IPS-NIHi11 (cell line): Measurements from ENCODE around the gene DMD.

Experiments used
- DNase-seq: peaks from one replicate; pipeline ENCODE4 v3.0.0; 2012; ENCODE audit warnings: mixed read lengths, low spot score

The DMD gene

GRCh38 chrX:31858915-31859314, 1352.4 kb downstream of the DMD start:
- DNase-seq: no peak

GRCh38 chrX:31854716-31855115, 1356.6 kb downstream of the DMD start:
- DNase-seq: no peak

GRCh38 chrX:31851761-31852160, 1359.6 kb downstream of the DMD start:
- no peak for DNase-seq

- no peak for DNase-seq
Observed at GRCh38 chrX:31847773-31848172, 1363.6 kb downstream of the DMD start.

DNA sequence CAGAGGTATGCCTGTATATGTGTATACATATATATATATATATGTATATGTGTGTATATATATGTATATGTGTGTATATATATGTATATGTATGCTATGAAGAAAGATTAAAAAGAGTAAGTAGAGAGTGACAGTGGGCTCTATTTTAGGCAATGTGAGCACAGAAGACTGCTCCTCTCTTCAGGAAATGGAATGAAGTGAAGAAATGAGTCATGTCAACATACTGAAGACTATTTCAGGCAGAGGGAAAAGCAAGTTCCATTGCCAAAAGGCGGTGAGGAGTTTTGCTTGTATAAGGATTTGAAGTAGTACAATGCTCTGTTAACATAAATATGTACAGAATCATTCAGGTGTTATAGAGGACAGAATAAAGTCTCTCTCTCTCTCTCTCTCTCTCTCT, 1366.3 kb downstream of the DMD start:
- DNase-seq: no peak

GRCh38 chrX:31838617-31839016, 1372.7 kb downstream of the DMD start:
- DNase-seq: no peak

DNA sequence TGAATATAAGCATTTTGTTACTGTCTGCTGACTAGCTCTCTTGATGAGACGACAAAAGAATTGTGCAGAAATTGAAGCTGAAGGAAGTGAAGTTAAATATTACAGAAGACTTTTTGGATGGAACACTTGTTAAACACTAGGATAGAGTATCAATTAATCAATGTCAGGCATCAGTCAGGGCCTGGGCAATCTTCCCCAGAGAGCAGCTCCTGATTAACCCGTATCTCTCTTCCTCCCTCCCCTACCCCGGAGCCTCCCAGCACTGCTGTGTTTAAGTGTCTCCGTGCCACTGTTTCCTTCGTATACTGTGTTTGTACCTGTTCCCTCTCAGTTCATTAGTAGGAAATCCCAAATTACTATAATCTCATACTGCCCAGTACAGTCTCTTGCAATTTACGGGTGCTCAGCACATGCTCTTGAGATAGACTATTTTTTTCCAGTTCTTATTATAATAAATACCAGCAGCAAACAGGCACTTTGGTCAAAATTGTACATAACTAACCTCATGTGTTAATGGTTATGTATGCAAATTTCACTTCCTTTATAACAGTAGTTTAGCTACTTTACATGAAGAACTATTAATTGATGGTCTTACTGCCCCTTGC, 1373.8 kb downstream of the DMD start:
- no peak for DNase-seq

DNA sequence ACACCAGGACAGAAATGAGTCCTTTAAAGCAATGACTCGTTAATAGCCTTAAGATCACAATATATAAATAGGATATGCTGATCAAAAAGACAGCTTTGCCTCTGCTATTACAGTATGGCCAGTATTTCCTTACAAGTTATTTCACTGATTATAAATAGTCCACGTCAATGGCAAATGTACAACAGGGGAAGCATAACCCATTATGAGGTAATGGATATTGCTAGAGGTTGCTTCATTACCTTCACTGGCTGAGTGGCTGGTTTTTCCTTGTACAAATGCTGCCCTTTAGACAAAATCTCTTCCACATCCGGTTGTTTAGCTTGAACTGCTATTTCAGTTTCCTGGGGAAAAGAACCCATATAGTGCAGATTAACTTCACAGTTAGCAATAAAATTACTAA, 1374.9 kb downstream of the DMD start:
- no peak for DNase-seq

DNA sequence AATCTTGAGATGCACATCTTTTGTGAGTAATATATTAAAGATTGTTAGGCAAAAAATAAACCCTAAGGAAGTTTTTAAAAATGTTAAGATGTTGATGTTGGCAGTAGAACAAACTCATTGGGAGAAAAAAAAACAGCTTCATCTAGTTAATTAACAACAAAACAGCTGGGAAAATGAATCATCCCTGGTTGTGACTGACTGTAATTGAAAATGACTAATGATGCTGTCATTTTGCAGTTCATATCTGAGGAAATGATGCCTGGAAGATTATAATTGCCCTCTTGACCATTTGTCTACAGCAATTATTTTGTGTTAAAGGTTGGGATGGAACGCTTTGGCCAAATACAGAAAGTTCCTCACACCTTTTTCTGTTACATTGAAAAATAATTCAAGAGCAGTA, 1379.1 kb downstream of the DMD start:
- DNase-seq: no peak

DNA sequence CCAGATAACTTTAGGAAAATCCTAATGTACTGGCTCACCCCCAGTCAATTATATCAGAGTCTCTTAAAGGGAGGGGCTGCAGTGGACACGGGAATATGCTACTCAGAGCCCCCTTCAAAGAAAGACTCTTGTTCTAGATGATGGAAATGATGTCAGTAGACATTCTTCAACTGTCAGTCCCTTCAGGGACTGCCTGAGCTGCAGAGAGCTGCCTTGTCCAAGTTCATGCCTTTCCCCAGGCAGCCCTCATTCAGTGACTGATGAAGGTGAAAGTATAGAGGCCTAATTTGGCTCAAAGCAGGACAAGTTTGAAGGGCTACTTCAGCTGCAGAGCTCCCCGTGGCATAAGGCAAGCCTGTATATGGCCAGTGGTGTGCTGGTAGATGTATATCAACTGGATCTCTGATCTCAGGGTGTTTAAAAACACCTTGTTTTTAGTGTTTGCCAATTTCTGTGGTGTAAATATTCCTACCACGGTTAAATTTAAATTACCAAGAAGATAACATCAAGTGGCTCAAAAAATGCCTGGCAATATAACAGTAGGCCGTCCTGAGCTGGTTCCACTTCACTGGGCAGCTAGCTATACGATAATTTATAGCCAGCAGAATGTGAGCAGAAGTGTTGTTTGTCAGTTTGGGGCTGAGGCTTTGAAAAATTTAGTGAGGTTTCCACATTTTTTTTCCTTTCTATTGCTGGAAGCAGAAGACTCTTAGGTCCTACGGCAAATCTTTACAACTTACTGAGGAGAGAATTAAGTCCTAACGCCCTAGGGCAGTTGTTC, 1390.7 kb downstream of the DMD start:
- DNase-seq: no peak

- DNase-seq: no peak
Observed at GRCh38 chrX:31819455-31819854, 1391.9 kb downstream of the DMD start.

- DNase-seq: no peak
Observed at GRCh38 chrX:31811106-31811505, 1400.2 kb downstream of the DMD start.

GRCh38 chrX:31808357-31808756, 1403.0 kb downstream of the DMD start:
- no peak for DNase-seq

DNA sequence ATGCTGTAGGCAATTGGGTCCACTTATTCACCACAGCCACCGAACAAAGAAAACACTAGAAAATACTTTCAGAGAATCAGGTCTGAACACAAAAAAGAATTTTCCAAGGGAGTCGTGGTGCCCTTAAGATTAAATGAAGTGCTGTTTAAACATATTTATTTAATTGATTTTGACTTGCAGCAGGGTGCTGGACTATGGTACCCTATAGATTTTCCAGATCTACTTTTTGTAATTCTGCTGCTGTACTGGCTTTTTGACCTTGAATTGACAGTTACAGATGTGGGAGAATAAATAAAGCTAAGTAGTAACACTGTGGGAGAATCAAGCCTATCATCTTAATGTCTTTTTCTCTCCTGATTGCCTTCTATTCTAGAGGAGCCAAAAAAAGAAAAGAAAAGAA, 1404.2 kb downstream of the DMD start:
- no peak for DNase-seq

- no peak for DNase-seq
Observed at GRCh38 chrX:31805781-31806180, 1405.6 kb downstream of the DMD start.

DNA sequence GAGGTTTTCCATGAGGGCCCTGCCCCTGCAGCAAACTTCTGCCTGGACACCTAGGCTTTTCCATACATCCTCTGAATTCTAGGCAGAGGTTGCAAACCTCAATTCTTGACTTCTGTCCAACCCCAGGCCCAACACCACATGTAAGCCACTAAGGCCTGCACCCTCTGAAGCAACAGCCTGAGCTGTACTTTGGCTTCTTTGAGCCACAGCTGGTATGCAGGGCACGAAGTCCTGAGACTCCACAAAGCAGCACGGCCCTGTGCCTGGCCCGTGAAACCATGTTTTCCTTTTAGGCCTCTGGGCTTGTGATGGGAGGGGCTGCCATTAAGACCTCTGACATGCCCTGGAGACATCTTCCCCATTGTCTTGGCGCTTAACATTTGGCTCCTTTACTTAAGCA, 1411.1 kb downstream of the DMD start:
- no peak for DNase-seq

DNA sequence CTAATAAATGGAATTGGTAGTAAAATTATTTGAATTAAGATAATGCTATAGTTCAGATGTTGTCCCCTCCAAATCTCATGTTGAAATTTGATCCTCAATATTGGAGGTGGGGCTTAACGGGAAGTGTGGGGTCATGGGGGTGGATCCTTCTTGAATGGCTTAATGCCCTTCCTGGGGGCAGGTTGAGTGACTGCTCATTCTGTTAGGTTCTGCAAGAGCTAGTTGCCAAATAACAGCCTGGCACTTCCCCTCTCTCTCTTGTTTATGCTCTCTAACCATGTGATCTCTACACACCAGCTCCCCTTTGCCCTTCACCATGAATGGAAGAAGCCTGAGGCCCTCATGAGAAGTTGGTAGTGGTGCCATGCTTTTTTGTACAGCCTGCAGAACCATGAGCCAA, 1414.7 kb downstream of the DMD start:
- DNase-seq: no peak

GRCh38 chrX:31747411-31747810, 1463.9 kb downstream of the DMD start:
- no peak for DNase-seq

DNA sequence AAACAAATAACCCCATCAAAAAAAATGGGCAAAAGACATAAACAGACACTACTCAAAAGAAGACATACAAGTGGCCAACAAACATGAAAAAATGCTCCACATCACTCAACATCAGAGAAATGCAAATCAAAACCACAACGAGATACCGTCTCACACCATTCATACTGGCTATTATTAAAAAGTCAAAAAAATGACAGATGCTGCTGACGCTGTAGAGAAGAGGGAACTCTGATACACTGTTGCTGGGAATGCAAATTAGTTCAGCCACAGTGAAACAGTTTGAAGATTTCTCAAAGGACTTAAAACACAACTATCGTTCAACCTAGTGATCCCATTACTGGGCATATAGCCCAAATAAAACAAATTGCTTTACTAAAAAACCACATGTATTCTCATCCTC, 1468.3 kb downstream of the DMD start:
- no peak for DNase-seq

- DNase-seq: no peak
Observed at GRCh38 chrX:31717474-31717873, 1493.9 kb downstream of the DMD start.

DNA sequence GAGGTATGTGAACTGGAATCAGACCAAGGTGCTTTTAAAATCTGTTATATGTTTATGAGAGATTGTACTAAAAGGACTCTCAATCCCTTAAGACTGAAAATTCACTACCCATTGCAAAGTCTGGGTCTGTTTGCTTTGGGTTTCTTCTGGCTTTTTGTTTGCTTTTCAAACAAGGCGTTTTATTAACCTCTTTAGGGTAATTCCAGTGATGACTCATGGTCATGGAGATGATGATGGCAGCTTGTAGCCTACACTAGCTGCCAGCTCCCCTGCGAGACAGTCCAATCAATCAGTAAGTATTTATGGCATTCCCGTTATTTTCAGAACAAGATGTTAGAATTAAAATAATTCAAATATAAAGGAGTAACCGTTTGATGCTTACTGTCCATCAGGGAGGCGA, 1495.7 kb downstream of the DMD start:
- no peak for DNase-seq

GRCh38 chrX:31714797-31715196, 1496.6 kb downstream of the DMD start:
- DNase-seq: no peak

DNA sequence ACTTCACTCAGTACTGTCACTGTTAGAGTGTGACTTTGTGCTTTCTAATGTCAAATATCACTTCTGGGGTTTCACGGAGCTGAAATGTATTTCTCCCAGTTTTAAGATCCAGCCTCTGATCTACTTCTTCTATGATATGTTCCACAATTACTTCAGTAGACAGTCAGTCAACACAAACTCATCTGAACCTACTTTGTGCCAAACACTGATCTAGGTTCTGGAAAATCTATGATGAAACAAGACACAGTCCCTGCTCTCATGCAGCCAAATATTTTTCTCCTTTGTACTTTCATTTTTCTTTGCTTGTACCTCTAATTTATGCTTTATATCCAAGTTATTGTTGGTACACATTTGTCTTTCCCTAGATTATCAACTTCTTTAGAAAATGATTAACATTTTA, 1498.2 kb downstream of the DMD start:
- DNase-seq: no peak

DNA sequence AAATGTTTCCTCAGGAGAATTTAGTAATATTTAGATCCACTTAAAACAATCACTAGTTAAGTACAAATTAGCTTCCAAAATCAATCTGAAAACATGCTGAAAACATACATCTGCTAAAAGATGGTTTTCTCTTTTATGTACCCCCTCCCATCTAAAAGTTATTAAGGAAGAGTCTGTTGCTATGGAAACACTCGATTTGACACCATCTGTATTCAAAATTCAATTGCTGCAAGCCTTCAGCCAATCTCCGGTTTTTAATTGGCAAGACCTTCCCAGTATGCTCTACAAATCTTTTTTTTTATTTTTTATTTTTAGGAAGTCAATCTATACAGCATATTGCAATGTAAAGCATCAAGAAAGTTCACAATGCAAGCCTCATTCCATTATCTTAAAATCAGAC, 1500.2 kb downstream of the DMD start:
- no peak for DNase-seq
